ENCODE data around the gene SWT1.

DNA sequence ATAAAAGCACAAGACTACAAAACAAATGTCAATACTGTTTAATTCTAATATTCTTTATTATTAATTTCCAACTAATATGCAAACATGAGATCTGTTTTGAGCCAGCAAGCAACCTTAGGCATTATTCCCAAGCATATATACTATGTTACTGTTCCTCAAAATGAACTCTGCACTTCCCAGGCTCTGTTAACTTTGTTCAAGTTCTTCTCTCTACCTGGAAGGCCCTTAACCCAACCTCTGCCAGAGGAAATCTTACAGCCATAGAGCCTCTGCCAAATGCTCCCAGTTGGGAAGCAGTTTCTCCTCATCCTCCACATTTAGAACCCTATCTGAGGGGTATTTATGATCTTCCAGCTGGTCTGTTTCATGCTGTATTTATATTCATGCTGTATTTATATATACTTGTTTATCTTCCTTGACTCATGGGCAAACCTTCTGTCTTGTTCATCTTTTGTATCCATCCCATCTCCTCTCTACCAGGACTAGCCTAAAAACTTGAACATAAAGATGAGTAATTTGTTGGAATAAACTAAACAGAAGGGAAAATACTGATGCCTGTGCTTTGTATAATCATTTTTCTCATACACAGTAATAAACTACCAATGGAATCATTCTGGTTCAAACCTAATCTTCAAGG lies 154.7 kb downstream of the SWT1 start:
- TF ChIP-seq, protein P1, sequence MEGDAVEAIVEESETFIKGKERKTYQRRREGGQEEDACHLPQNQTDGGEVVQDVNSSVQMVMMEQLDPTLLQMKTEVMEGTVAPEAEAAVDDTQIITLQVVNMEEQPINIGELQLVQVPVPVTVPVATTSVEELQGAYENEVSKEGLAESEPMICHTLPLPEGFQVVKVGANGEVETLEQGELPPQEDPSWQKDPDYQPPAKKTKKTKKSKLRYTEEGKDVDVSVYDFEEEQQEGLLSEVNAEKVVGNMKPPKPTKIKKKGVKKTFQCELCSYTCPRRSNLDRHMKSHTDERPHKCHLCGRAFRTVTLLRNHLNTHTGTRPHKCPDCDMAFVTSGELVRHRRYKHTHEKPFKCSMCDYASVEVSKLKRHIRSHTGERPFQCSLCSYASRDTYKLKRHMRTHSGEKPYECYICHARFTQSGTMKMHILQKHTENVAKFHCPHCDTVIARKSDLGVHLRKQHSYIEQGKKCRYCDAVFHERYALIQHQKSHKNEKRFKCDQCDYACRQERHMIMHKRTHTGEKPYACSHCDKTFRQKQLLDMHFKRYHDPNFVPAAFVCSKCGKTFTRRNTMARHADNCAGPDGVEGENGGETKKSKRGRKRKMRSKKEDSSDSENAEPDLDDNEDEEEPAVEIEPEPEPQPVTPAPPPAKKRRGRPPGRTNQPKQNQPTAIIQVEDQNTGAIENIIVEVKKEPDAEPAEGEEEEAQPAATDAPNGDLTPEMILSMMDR (IDR thresholded peaks at IDR 0.05; ENCODE audit: low read length): no peak
- TF ChIP-seq EZH2 (IDR thresholded peaks at IDR 0.05; ENCODE audit: borderline replicate concordance, low read length): no peak
